ENCODE data around the gene UTP11. TPM values are rescaled to one million over a fixed set of nuclear protein-coding genes. Genes with fewer than 3 reads are reported as not detected.

The UTP11 gene
- total and polyA plus RNA-seq, 2 donors (not counting 3 experiments of a cell fraction or from before 2014, with no cell fraction given) = 20.1 to 54.1 TPM

GRCh38 chr1:38041936-38042834, 29.7 kb downstream of the UTP11 start:
- TF ChIP-seq JUN (IDR thresholded peaks at IDR 0.05; ENCODE audit: borderline replicate concordance, insufficient read depth, insufficient read length, low read depth) (no peak), MYC (IDR thresholded peaks at IDR 0.05; ENCODE audit: low read depth, low read length) (no peak), CTCF (IDR thresholded peaks at IDR 0.05; ENCODE audit: extremely low read depth in 1 of 2, insufficient read depth in 1 of 2, low read depth in 1 of 2, low read length in 2 of 2) (no peak), GATA2 (IDR thresholded peaks at IDR 0.05; ENCODE audit: insufficient read depth, insufficient read length, low read depth, low read length) (no peak), MAX (IDR thresholded peaks at IDR 0.05; ENCODE audit: insufficient read depth, insufficient read length) (no peak), POLR2AphosphoS5 (IDR thresholded peaks at IDR 0.05; ENCODE audit: insufficient read depth, low read depth, low read length) (no peak), POLR2A (IDR thresholded peaks at IDR 0.05; ENCODE audit: low read depth, low read length) (no peak), EZH2 (IDR thresholded peaks at IDR 0.05; ENCODE audit: borderline replicate concordance, low read depth, low read length, severe bottlenecking) (no peak), FOS (IDR thresholded peaks at IDR 0.05; ENCODE audit: borderline replicate concordance, insufficient read depth, low read length) (no peak)
- CTCF ChIA-PET = interaction anchor here (0.6 to 3.4 kb wide), 4 partner anchors 8 to 793 kb away, joined by 3 to 16 read pairs (median 4); no protein-coding TSS in a partner anchor
- Histone ChIP-seq H3K9ac (replicated peaks; ENCODE audit: extremely low read depth, insufficient read depth, low read length) (no peak overlapping the region), H3K4me1 (ENCODE audit: control insufficient read depth, extremely low read depth, insufficient read depth, low read length) (peaks cover 3% of the 10 kb centered on the region), H3K27me3 (ENCODE audit: control insufficient read depth in 2 of 2, insufficient read depth in 2 of 2, low read length in 2 of 2) (peaks cover 42 to 55% of the 10 kb centered on the region in 2 experiments), H3K79me2 (ENCODE audit: control insufficient read depth, insufficient read depth, low read length) (no peaks in the 10 kb centered on the region), H3K36me3 (ENCODE audit: control insufficient read depth in 2 of 2, extremely low read depth in 1 of 2, insufficient read depth in 2 of 2, low read length in 2 of 2) (no peaks in the 10 kb centered on the region), H4K20me1 (replicated peaks; ENCODE audit: control insufficient read depth, extremely low read depth, insufficient read depth, low read length) (no peaks in the 10 kb centered on the region), H3K9me3 (replicated peaks; ENCODE audit: control insufficient read depth, insufficient read depth, low read length) (no peaks in the 10 kb centered on the region), H2AFZ (ENCODE audit: low read depth, low read length) (no peak overlapping the region), H3K4me2 (ENCODE audit: insufficient read depth, low read length) (no peak overlapping the region), H3K27ac (ENCODE audit: insufficient read depth, low read depth, low read length) (no peak overlapping the region), H3K9me1 (replicated peaks; ENCODE audit: control insufficient read depth, extremely low read depth, insufficient read depth, low read length) (no peaks in the 10 kb centered on the region), H3K4me3 (replicated peaks in 1 of 3; ENCODE audit: insufficient read depth in 1 of 3, low read depth in 1 of 3, low read length in 3 of 3) (no peak overlapping the region)
- no peak for DNase-seq (ENCODE audit: low read depth, low spot score)
- POLR2A ChIA-PET = interaction anchor here (0.7 kb wide), 1 partner anchor 793 kb away, joined by 4 read pairs; no protein-coding TSS in a partner anchor
- dilution Hi-C loops (cut with MboI; ENCODE audit: extremely low pct_ligation_motif_present, low sequenced_read_pairs) = no loop called here
- intact Hi-C loops (cut with micrococcal nuclease) = no loop called here
- no peak for FAIRE-seq
- BruUV-seq (replicated peaks) = no TSS peak
